Measurements from ENCODE around the gene FCN3. TPM values are rescaled to one million over a fixed set of nuclear protein-coding genes. Genes with fewer than 3 reads are reported as not detected.
A peak's percentile ranks its signal among the peaks of the same experiment; 100 is the strongest.

Gene FCN3
- total and polyA plus RNA-seq, 9 of the 15 experiments (the other 6 are each of a cell fraction or from before 2014, with no cell fraction given): 0.49 TPM; not detected in 8

DNA sequence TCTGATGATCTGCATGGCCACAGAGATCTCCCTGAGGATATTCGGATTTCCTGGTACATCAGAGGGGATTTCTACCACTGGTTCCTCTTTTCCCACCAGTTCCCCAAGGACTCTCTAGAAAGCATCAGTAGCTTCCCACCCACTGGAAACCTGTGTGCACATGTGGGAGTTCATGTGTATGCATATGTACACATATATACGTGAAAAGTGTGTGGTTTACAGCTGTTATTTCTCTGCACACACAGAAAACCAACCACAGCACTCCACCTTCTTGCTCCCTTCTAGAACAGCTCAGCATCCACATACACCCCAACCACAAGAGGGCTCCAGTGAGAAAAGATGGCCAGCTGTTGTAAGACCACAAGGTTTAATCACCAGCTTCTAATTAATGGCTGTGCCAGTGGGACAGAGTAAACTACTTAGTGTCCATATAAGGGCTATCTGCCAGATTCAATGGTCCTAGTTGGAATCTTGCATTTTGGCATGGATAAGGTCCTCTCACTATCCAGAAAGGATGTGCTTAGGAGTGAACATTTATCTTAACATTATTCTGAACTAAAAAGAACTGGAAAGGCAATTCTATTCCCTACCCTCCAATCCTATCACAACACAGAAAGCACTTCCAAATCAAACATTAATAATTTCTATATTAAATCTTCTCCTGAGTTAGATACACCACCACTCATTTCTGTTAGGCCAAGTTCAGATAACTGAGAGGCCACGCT, 41.9 kb upstream of the FCN3 start (continued):
- TF ChIP-seq, protein P1, sequence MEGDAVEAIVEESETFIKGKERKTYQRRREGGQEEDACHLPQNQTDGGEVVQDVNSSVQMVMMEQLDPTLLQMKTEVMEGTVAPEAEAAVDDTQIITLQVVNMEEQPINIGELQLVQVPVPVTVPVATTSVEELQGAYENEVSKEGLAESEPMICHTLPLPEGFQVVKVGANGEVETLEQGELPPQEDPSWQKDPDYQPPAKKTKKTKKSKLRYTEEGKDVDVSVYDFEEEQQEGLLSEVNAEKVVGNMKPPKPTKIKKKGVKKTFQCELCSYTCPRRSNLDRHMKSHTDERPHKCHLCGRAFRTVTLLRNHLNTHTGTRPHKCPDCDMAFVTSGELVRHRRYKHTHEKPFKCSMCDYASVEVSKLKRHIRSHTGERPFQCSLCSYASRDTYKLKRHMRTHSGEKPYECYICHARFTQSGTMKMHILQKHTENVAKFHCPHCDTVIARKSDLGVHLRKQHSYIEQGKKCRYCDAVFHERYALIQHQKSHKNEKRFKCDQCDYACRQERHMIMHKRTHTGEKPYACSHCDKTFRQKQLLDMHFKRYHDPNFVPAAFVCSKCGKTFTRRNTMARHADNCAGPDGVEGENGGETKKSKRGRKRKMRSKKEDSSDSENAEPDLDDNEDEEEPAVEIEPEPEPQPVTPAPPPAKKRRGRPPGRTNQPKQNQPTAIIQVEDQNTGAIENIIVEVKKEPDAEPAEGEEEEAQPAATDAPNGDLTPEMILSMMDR (IDR thresholded peaks at IDR 0.05 in 2 of 3, conservative IDR thresholded peaks at IDR 0.05 in 1 of 3; ENCODE audit: insufficient read depth in 2 of 3, low read depth in 1 of 3, low read length in 3 of 3): peak; percentile 73 to 81 (median 77)
- TF ChIP-seq SMARCC2 (IDR thresholded peaks at IDR 0.05; ENCODE audit: low read depth) (no peak), BDP1 (IDR thresholded peaks at IDR 0.05; ENCODE audit: insufficient read depth, insufficient read length) (no peak), TFAP4 (CRISPR knock-in tag; IDR thresholded peaks at IDR 0.05; ENCODE audit: borderline replicate concordance) (peak; percentile 85), SMC3 (conservative IDR thresholded peaks at IDR 0.05; ENCODE audit: insufficient read depth, low read depth, low read length) (peak; percentile 87), ZNF695 (CRISPR knock-in tag; IDR thresholded peaks at IDR 0.05) (no peak), ZNF263 (CRISPR knock-in tag; IDR thresholded peaks at IDR 0.05; ENCODE audit: borderline replicate concordance) (peak; percentile 43; the same call in 1 of the 2 replicates), DACH1 (IDR thresholded peaks at IDR 0.05; ENCODE audit: partially characterized antibody) (peak; percentile 85), HDAC3 (IDR thresholded peaks at IDR 0.05; ENCODE audit: borderline replicate concordance, partially characterized antibody) (no peak), ZNF778 (CRISPR knock-in tag; IDR thresholded peaks at IDR 0.05) (no peak)
